Duodenal mucosa (tissue), 2 donors: Measurements from ENCODE around the gene APOBEC3F.
A peak's percentile ranks its signal among the peaks of the same experiment; 100 is the strongest.
"Not testable (repeated sequence)": the region's sequence is repeated elsewhere in the genome, so short reads cannot be mapped to it uniquely, and the experiment has no call there.

ENCODE experiments used
- H3K27ac ChIP-seq: one replicate; pipeline ENCODE4 v1.7.0; 2013; ENCODE audit warnings: low read depth, low read length
- H3K27me3 ChIP-seq, 2 donors: one replicate each; pipeline ENCODE4 v1.7.0; 2013; ENCODE audit warnings: low read length in 2 of 2, control low read depth in 1 of 2; ENCODE audit not compliant: insufficient read depth in 2 of 2, control insufficient read depth in 1 of 2
- H3K36me3 ChIP-seq, 2 donors: one replicate each; pipeline ENCODE4 v1.7.0; 2013; ENCODE audit warnings: low read length in 2 of 2, control low read depth in 1 of 2; ENCODE audit not compliant: insufficient read depth in 2 of 2, control insufficient read depth in 1 of 2
- H3K4me1 ChIP-seq, 2 donors: one replicate each; pipeline ENCODE4 v1.7.0; 2013; ENCODE audit warnings: low read length in 2 of 2, control low read depth in 1 of 2; ENCODE audit not compliant: insufficient read depth in 2 of 2, control insufficient read depth in 1 of 2
- H3K4me3 ChIP-seq, 2 donors: one replicate each; pipeline ENCODE4 v1.7.0; 2013; ENCODE audit warnings: low read length in 2 of 2, low read depth in 1 of 2
- H3K9ac ChIP-seq, 2 donors: one replicate each; pipeline ENCODE4 v1.7.0; 2013; ENCODE audit warnings: low read length in 2 of 2, low read depth in 1 of 2
- H3K9me3 ChIP-seq, 2 donors: one replicate each; pipeline ENCODE4 v1.7.0; 2013; ENCODE audit warnings: low read length in 2 of 2, control low read depth in 1 of 2; ENCODE audit not compliant: control insufficient read depth in 1 of 2

The APOBEC3F gene

GRCh38 chr22:39027717-39028116 is 12.9 kb upstream of the APOBEC3F start:
- Histone ChIP-seq H3K27me3 (no peaks in the 10 kb centered on the region), H3K36me3 (peaks cover 0 to 10% of the 10 kb centered on the region in 2 donors)

GRCh38 chr22:39028281-39028680 is 12.4 kb upstream of the APOBEC3F start:
- Histone ChIP-seq H3K9me3 (no peaks in the 10 kb centered on the region), H3K4me3 (no peak overlapping the region), H3K27me3 (no peaks in the 10 kb centered on the region), H3K27ac (no peak overlapping the region), H3K36me3 (peaks cover 0 to 10% of the 10 kb centered on the region in 2 donors), H3K9ac (no peak overlapping the region), H3K4me1 (peaks cover 0 to 11% of the 10 kb centered on the region in 2 donors)

More at GRCh38 chr22:39027717-39028116, 12.9 kb upstream of the APOBEC3F start:
- no peak overlapping the region for H3K4me3 ChIP-seq
- peaks cover 0 to 11% of the 10 kb centered on the region in 2 donors for H3K4me1 ChIP-seq
- no peak overlapping the region for H3K27ac ChIP-seq
- H3K9ac ChIP-seq, result no peak overlapping the region
- H3K9me3 ChIP-seq, result no peaks in the 10 kb centered on the region

GRCh38 chr22:39029227-39029626 is 11.4 kb upstream of the APOBEC3F start:
- Histone ChIP-seq H3K36me3 (peaks cover 0 to under 1% of the 10 kb centered on the region in 2 donors), H3K4me1 (peaks cover 0 to 9% of the 10 kb centered on the region in 2 donors), H3K27me3 (no peaks in the 10 kb centered on the region), H3K9ac (no peak overlapping the region), H3K27ac (no peak overlapping the region), H3K9me3 (no peaks in the 10 kb centered on the region), H3K4me3 (no peak overlapping the region)

- H3K27me3 ChIP-seq, result no peaks in the 10 kb centered on the region
- H3K9ac ChIP-seq, result no peak overlapping the region
- H3K36me3 ChIP-seq, result no peaks in the 10 kb centered on the region
- H3K4me1 ChIP-seq, result no peaks in the 10 kb centered on the region
- H3K27ac ChIP-seq, result no peak overlapping the region
- H3K4me3 ChIP-seq, result no peak overlapping the region
- no peaks in the 10 kb centered on the region for H3K9me3 ChIP-seq
Measured at GRCh38 chr22:39030705-39031104, 10.0 kb upstream of the APOBEC3F start.

GRCh38 chr22:39031434-39032295 is 9.0 kb upstream of the APOBEC3F start:
- H3K27me3 ChIP-seq, H3K9ac ChIP-seq, H3K36me3 ChIP-seq, H3K9me3 ChIP-seq, H3K27ac ChIP-seq, H3K4me1 ChIP-seq, H3K4me3 ChIP-seq: not testable (repeated sequence)

GRCh38 chr22:39037071-39037470 is 3.6 kb upstream of the APOBEC3F start:
- not testable (repeated sequence) for H3K9ac ChIP-seq, H3K9me3 ChIP-seq, H3K36me3 ChIP-seq, H3K27me3 ChIP-seq, H3K4me1 ChIP-seq, H3K27ac ChIP-seq, H3K4me3 ChIP-seq

- Histone ChIP-seq H3K4me3 (peak overlapping the region in 1 of 2 donors; percentile 76), H3K4me1 (peaks cover 5 to 10% of the 10 kb centered on the region in 2 donors), H3K27ac (no peak overlapping the region), H3K36me3 (no peaks in the 10 kb centered on the region), H3K27me3 (no peaks in the 10 kb centered on the region), H3K9me3 (no peaks in the 10 kb centered on the region), H3K9ac (no peak overlapping the region)
Measured at GRCh38 chr22:39039306-39040126, 1.1 kb upstream of the APOBEC3F start.

GRCh38 chr22:39040155-39040537 is 518 bp upstream of the APOBEC3F start:
- H3K27me3 ChIP-seq, H3K36me3 ChIP-seq, H3K9ac ChIP-seq, H3K27ac ChIP-seq, H3K9me3 ChIP-seq: not testable (repeated sequence)
- peak overlapping the region; percentile 62 to 76 for H3K4me3 ChIP-seq
- H3K4me1 ChIP-seq, result peaks cover 5 to 10% of the 10 kb centered on the region in 2 donors

GRCh38 chr22:39041908-39042307 is 1.2 kb downstream of the APOBEC3F start:
- peaks cover 0 to 3% of the 10 kb centered on the region in 2 donors for H3K36me3 ChIP-seq
- H3K4me3 ChIP-seq, result peak overlapping the region in 1 of 2 donors; percentile 76
- H3K27ac ChIP-seq, result no peak overlapping the region
- H3K9me3 ChIP-seq, result no peaks in the 10 kb centered on the region
- no peaks in the 10 kb centered on the region for H3K27me3 ChIP-seq
- no peak overlapping the region for H3K9ac ChIP-seq
- peaks cover 5 to 10% of the 10 kb centered on the region in 2 donors for H3K4me1 ChIP-seq

- H3K4me1 ChIP-seq, result peaks cover 5 to 10% of the 10 kb centered on the region in 2 donors
- H3K27ac ChIP-seq, H3K27me3 ChIP-seq, H3K9ac ChIP-seq, H3K4me3 ChIP-seq, H3K36me3 ChIP-seq, H3K9me3 ChIP-seq: not testable (repeated sequence)
Measured at GRCh38 chr22:39043063-39043462, 2.4 kb downstream of the APOBEC3F start.
